ENCODE measurements around the gene MYBPC3. TPM values are rescaled to one million over a fixed set of nuclear protein-coding genes. Genes with fewer than 3 reads are reported as not detected.

The MYBPC3 gene
- total and polyA plus RNA-seq, 4 donors, result 0.89 to 3.4 (median 1.0) TPM

- H3K4me1 ChIP-seq (ENCODE audit: control insufficient read depth in 5 of 5, insufficient read depth in 5 of 5, low read length in 5 of 5), result peaks cover 0 to 3% (median 0%) of the 10 kb centered on the region in 5 donors
- no peak overlapping the region for H3K4me3 ChIP-seq
- no peaks in the 10 kb centered on the region for H3K27me3 ChIP-seq (ENCODE audit: control insufficient read depth in 3 of 3, insufficient read depth in 3 of 3, low read length in 2 of 3)
- H3K9me3 ChIP-seq (ENCODE audit: control insufficient read depth in 4 of 4, insufficient read depth in 3 of 4, low read length in 3 of 4), result no peaks in the 10 kb centered on the region
- peaks cover 0 to 50% (median 21%) of the 10 kb centered on the region in 4 donors for H3K36me3 ChIP-seq (ENCODE audit: control insufficient read depth in 4 of 4, insufficient read depth in 4 of 4, low read length in 4 of 4)
- H3K27ac ChIP-seq (ENCODE audit: low read depth in 1 of 2, low read length in 1 of 2), result peak overlapping the region in 1 of 2 donors; percentile 51
- H3K9ac ChIP-seq (ENCODE audit: insufficient read depth in 1 of 2, low read length in 2 of 2), result no peak overlapping the region
- WGBS, 2 donors, result 68 to 74% methylated on average over 16 of the region's 16 CpGs
- ATAC-seq (ENCODE audit: insufficient read depth, low FRiP score) (no peak), DNase-seq (peak in 2 of 3 donors; percentile 12 to 14)
- TF ChIP-seq CTCF (IDR thresholded peaks at IDR 0.05; ENCODE audit: control extremely low read depth, extremely low read depth), result no peak
Observed at GRCh38 chr11:47329987-47330931, 22.2 kb downstream of the MYBPC3 start.

GRCh38 chr11:47329431-47329986, 23.0 kb downstream of the MYBPC3 start:
- no peak overlapping the region for H3K4me3 ChIP-seq
- DNase-seq (no peak), ATAC-seq (ENCODE audit: insufficient read depth, low FRiP score) (no peak)
- H3K27me3 ChIP-seq (ENCODE audit: control insufficient read depth in 3 of 3, insufficient read depth in 3 of 3, low read length in 2 of 3), result no peaks in the 10 kb centered on the region
- peak overlapping the region in 1 of 2 donors; percentile 39 for H3K27ac ChIP-seq (ENCODE audit: low read depth in 1 of 2, low read length in 1 of 2)
- peaks cover 0 to 3% (median 0%) of the 10 kb centered on the region in 5 donors for H3K4me1 ChIP-seq (ENCODE audit: control insufficient read depth in 5 of 5, insufficient read depth in 5 of 5, low read length in 5 of 5)
- H3K9ac ChIP-seq (ENCODE audit: insufficient read depth in 1 of 2, low read length in 2 of 2), result no peak overlapping the region
- TF ChIP-seq CTCF (IDR thresholded peaks at IDR 0.05; ENCODE audit: control extremely low read depth, extremely low read depth), result no peak
- H3K36me3 ChIP-seq (ENCODE audit: control insufficient read depth in 4 of 4, insufficient read depth in 4 of 4, low read length in 4 of 4), result peaks cover 0 to 52% (median 24%) of the 10 kb centered on the region in 4 donors
- H3K9me3 ChIP-seq (ENCODE audit: control insufficient read depth in 4 of 4, insufficient read depth in 3 of 4, low read length in 3 of 4), result no peaks in the 10 kb centered on the region
- 76 to 83% methylated on average over 12 of the region's 12 CpGs for WGBS, 2 donors

GRCh38 chr11:47328449-47329390, 23.8 kb downstream of the MYBPC3 start:
- no peaks in the 10 kb centered on the region for H3K9me3 ChIP-seq (ENCODE audit: control insufficient read depth in 4 of 4, insufficient read depth in 3 of 4, low read length in 3 of 4)
- H3K36me3 ChIP-seq (ENCODE audit: control insufficient read depth in 4 of 4, insufficient read depth in 4 of 4, low read length in 4 of 4), result peaks cover 0 to 52% (median 24%) of the 10 kb centered on the region in 4 donors
- ATAC-seq (ENCODE audit: insufficient read depth, low FRiP score) (no peak), DNase-seq (no peak)
- H3K27ac ChIP-seq (ENCODE audit: low read depth in 1 of 2, low read length in 1 of 2), result peak overlapping the region in 1 of 2 donors; percentile 10
- peaks cover 0 to 3% (median 0%) of the 10 kb centered on the region in 5 donors for H3K4me1 ChIP-seq (ENCODE audit: control insufficient read depth in 5 of 5, insufficient read depth in 5 of 5, low read length in 5 of 5)
- H3K4me3 ChIP-seq, result no peak overlapping the region
- 80 to 85% methylated on average over 29 of the region's 29 CpGs for WGBS, 2 donors
- no peak for TF ChIP-seq CTCF (IDR thresholded peaks at IDR 0.05; ENCODE audit: control extremely low read depth, extremely low read depth)
- no peak overlapping the region for H3K9ac ChIP-seq (ENCODE audit: insufficient read depth in 1 of 2, low read length in 2 of 2)
- no peaks in the 10 kb centered on the region for H3K27me3 ChIP-seq (ENCODE audit: control insufficient read depth in 3 of 3, insufficient read depth in 3 of 3, low read length in 2 of 3)
